HG02973 (cell line): Measurements from ENCODE around the gene MYOC.
A peak's percentile ranks its signal among the peaks of the same experiment; 100 is the strongest.
"Not testable (repeated sequence)": the region's sequence is repeated elsewhere in the genome, so short reads cannot be mapped to it uniquely, and the experiment has no call there.

Experiments
- ATAC-seq: cut with Tn5 transposase; IDR thresholded peaks from one replicate; pipeline ENCODE4 v1.9.1; 2021; ENCODE audit warnings: moderate library complexity; ENCODE audit not compliant: unreplicated experiment

MYOC gene

GRCh38 chr1:171654201-171654941 is 1.9 kb upstream of the MYOC start:
- ATAC-seq, result no peak

- no peak for ATAC-seq
Measured at GRCh38 chr1:171653796-171654195, 1.3 kb upstream of the MYOC start.

- ATAC-seq, result no peak
Measured at GRCh38 chr1:171646249-171646560, 6.3 kb downstream of the MYOC start.

- no peak for ATAC-seq
Measured at GRCh38 chr1:171645553-171646248, 6.8 kb downstream of the MYOC start.

DNA sequence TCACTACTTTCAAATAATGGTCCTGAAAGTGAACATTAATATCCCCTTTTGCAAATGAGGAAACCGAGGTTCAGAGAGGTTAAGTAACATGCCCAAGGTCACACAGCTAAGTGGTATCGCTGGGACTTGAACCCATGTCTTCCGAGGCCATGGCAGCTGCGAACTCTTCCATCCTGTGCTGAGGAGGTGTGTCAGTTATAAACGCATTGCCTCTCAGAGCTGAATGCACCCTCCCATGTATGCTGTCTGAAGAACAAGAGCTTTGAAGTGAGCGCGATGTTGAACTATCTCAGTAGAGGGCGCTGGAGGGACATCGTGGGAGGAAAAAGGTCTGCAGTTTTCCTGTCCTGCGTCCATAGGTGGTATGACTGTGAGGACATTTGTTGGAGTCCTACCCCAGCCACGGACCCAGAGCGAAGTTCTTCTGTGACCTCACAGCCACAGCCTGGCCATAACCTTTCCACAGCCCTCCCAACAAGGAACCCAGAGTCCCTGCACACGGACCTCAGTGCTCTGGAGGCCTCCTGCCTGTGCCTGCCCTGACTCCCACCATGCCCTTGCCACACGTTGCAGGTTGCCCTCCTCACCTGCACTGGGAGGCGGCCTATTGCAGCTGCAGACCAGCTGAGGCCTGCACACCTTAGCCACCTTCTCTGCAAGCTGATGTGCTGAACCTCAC is 7.5 kb downstream of the MYOC start:
- peak; percentile 64 for ATAC-seq

- ATAC-seq, result no peak
Measured at GRCh38 chr1:171643156-171643555, 9.3 kb downstream of the MYOC start.

DNA sequence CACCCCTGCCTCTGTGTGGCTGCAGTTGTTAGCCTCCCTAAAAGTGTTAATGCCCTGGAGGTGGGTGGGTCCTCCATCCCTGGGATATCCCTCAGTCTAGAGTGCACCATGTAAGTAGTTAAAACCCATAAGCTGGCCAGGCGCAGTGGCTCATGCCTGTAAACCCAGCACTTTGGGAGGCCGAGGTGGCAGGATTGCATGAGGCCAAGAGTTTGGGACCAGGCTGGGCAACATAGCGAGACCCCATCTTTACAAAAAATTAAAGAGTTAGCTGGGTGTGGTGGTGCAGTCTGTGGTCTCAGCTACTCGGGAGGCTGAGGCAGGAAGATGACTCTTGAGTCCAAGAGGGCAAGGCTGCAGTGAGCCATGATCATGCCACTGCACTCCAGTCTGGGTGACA is 10.3 kb downstream of the MYOC start:
- ATAC-seq, result no peak

GRCh38 chr1:171641076-171641864 is 11.2 kb downstream of the MYOC start:
- ATAC-seq, result no peak

DNA sequence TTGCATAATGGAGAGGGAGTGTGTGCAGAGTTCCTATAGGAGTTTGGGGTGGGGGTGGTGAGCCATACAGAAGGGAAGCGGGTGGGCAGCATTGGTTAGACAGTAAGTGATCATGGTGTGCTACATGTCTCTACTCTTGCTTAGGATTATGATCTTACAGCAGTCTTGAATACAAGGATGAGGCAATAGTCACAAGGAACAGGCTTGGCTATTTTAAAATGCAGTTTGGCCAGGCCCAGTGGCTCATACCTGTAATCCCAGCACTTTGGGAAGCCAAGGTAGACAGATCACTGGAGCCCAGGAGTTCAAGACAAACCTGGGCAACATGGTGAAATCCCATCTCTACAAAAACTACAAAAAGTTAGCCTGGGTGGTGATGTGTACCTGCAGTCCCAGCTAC is 12.3 kb downstream of the MYOC start:
- no peak for ATAC-seq

DNA sequence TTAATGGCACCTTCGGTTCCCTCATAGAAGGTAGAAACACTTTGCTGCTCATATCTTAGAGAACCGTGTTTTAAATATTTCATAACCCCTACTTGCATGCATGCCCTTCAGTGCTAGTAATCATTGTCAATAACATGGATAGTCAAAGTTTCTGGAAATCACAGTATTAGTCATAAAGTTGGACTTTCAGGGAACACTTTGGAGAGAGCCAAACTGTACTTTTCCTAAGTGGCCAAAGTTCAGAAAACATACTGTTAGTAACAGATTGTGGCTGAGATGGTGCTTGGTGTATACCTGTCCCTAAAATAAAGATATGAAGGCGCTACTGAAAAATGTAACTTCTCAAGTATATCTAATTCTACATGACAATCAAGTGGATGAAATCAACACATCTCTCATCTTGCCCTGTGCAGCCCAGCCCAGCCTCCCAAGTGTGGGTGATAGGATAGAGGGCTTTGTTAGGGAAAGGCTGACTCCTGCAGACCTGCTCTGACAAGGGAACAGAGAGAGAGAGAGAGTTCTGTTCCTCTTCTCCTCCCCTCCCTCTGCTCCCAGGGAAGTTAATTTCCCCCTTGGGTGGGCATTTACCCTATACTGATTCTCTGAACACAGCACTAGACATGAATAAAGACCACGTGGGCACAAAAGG is 14.4 kb downstream of the MYOC start:
- no peak for ATAC-seq

DNA sequence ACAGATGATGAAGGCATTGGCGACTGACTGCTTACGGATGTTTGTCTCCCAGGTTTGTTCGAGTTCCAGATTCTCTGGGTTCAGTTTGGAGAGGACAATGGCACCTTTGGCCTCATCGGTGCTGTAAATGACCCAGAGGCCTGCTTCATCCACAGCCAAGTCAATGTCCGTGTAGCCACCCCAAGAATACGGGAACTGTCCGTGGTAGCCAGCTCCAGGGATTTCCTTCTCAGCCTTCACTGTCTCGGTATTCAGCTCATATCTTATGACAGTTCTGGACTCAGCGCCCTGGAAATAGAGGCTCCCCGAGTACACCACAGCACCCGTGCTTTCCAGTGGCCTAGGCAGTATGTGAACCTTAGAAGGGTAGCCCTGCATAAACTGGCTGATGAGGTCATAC is 16.3 kb downstream of the MYOC start:
- ATAC-seq, result no peak

DNA sequence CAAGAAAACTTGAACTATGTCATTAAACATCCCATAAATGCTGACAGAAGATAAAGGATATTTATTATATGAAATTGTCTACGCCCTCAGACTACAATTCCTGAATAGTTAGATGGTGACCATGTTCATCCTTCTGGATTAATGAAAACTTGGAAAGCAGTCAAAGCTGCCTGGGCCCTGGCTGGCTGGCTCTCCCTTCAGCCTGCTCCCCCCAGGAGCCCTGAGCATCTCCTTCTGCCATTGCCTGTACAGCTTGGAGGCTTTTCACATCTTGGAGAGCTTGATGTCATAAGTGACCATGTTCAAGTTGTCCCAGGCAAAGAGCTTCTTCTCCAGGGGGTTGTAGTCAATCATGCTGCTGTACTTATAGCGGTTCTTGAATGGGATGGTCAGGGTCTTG is 16.8 kb downstream of the MYOC start:
- ATAC-seq, result no peak

DNA sequence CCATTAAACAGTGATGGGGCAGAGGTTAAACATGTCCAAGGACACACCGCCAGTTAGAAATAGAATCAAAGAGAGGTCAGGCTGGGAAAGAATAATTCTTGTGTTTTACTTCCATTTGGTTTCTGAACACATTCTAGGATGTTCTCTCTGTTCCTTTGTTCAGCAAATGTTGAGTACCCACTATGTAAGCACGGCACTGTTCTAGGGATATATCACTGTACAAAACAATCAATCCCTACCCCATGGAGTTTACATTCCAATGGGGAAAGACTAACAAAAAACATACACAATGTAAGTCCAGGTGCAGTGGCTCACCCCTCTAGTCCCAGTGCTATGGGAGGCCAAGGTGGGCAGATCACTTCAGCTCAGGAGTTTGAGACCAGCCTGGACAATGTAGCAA is 24.3 kb downstream of the MYOC start:
- no peak for ATAC-seq

- ATAC-seq, result no peak
Measured at GRCh38 chr1:171627020-171627419, 25.5 kb downstream of the MYOC start.

DNA sequence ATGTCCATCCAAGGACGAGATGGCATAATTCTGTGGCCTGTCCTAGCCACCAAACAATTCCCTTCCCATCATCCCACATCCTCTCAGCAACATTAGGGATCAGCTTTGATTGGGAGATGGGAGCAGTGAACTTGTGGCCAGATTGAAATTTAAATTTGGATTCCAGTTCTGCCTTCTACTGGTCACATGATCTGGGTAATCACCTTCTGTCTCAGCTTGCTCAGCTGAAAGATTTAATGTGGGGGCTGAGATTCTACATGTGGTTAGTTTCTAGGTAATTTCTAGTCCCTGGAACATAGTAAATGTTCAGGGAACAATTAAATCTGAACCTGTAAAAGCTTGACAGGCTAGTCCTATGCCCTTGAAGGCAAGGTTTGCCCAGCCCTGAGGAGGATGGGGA is 27.3 kb downstream of the MYOC start:
- ATAC-seq, result no peak

GRCh38 chr1:171623651-171624331 is 28.7 kb downstream of the MYOC start:
- ATAC-seq, result no peak

GRCh38 chr1:171622152-171622462 is 30.4 kb downstream of the MYOC start, which contains the start of gene MYOCOS:
MYOCOS (plus strand) TSS chr1:171622243; CDS start chr1:171623884, 1,641 bp downstream.
- no peak for ATAC-seq

GRCh38 chr1:171616586-171616985 is 35.9 kb downstream of the MYOC start:
- no peak for ATAC-seq

- not testable (repeated sequence) for ATAC-seq
Measured at GRCh38 chr1:171615122-171615906, 37.2 kb downstream of the MYOC start.

DNA sequence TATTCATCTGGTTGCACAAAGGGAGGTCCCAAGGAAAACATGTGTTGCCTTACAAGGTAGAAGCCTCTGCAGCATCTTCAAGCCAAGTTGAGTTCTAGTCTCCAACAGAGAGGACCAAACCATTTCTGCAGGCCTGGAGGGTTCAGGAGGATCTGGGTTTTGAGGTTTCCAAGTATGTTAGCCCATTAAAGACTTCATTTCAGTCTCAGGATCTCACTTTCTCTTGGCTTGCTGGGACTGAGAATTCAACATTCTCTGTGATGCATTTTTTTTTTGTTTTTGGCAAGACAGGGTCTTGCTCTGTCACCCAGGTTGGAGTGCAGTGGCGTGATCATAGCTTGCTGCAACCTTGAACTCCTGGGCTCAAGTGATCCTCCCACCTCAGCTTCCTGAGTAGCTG is 39.2 kb downstream of the MYOC start:
- no peak for ATAC-seq
